Smooth muscle cell (in vitro differentiated cells): ENCODE measurements around the gene SUPT6H. TPM values are rescaled to one million over a fixed set of nuclear protein-coding genes. Genes with fewer than 3 reads are reported as not detected.

Experiments used
- DNase-seq: peaks from one replicate; lab custom pipeline; 2025; ENCODE audit not compliant: unreplicated experiment; lab: John Stamatoyannopoulos, UW
- H2AFZ ChIP-seq: fragments of 200-600 bp; sonication (generic); 2 replicates; pipeline ENCODE4 v1.6.0; 2016; ENCODE audit warnings: antibody characterized with exemption, low read depth, mild to moderate bottlenecking
- H3F3A ChIP-seq: fragments of 200-600 bp; sonication (generic); 2 replicates; pipeline ENCODE4 v1.6.0; 2017; ENCODE audit warnings: antibody characterized with exemption, low read depth
- H3K27ac ChIP-seq: fragments of 200-600 bp; sonication (generic); 2 replicates; pipeline ENCODE4 v1.5.1; 2016; ENCODE audit warnings: low read depth, mild to moderate bottlenecking
- H3K27me3 ChIP-seq: fragments of 200-600 bp; sonication (generic); 2 replicates; pipeline ENCODE4 v1.6.1; 2016; ENCODE audit warnings: low read depth, mild to moderate bottlenecking
- H3K36me3 ChIP-seq: fragments of 200-600 bp; sonication (generic); 2 replicates; pipeline ENCODE4 v1.5.1; 2016; ENCODE audit warnings: low read depth
- H3K4me1 ChIP-seq: fragments of 200-600 bp; sonication (generic); 2 replicates; pipeline ENCODE4 v1.5.1; 2016; ENCODE audit warnings: low read depth
- H3K4me2 ChIP-seq: fragments of 200-600 bp; sonication (generic); 2 replicates; pipeline ENCODE4 v1.6.0; 2016; ENCODE audit warnings: mild to moderate bottlenecking
- H3K4me3 ChIP-seq: fragments of 200-600 bp; sonication (generic); 2 replicates; pipeline ENCODE4 v1.5.1; 2016; ENCODE audit warnings: mild to moderate bottlenecking
- H3K79me2 ChIP-seq: fragments of 200-600 bp; sonication (generic); 2 replicates; pipeline ENCODE4 v1.6.0; 2016; ENCODE audit warnings: low read depth, mild to moderate bottlenecking
- H3K9ac ChIP-seq: fragments of 200-600 bp; sonication (generic); 2 replicates; pipeline ENCODE4 v1.6.0; 2016; ENCODE audit warnings: low read depth
- H3K9me3 ChIP-seq: fragments of 200-600 bp; sonication (generic); replicated peaks from 2 replicates; pipeline ENCODE4 v1.5.1; 2016; ENCODE audit warnings: low read depth
- H4K20me1 ChIP-seq: fragments of 200-600 bp; sonication (generic); 2 replicates; pipeline ENCODE4 v1.6.0; 2016; ENCODE audit warnings: low read depth
- CTCF ChIP-seq: fragments of 200-600 bp; sonication (generic); IDR thresholded peaks from 2 replicates; pipeline ENCODE4 v1.5.1; 2017; ENCODE audit warnings: borderline replicate concordance, mild to moderate bottlenecking, antibody characterized with exemption; ENCODE audit not compliant: insufficient read depth, poor library complexity, severe bottlenecking
- WGBS: methylation state at CpG from one replicate; pipeline ENCODE4 v1.1.7; 2016; ENCODE audit warnings: low lambda C conversion rate; 5-methylcytosine and 5-hydroxymethylcytosine counted together
- polyA plus RNA-seq: library from polyadenylated mRNA; unstranded; fragments of >200 nt; fragmentation: Nextera tagmentation; extraction: Ambion mirVana; gene quantifications from 2 replicates; pipeline ENCODE4 v1.2.1, GENCODE V29; 2016
- total RNA-seq: library from RNA; depleted of rRNA; stranded (reverse); fragments of >200 nt; gene quantifications from 2 replicates; pipeline ENCODE4 v1.2.3, GENCODE V29; 2014

Gene SUPT6H
- total and polyA plus RNA-seq, 2 experiments from 2014 or later = 22.4 to 64.0 TPM

DNA sequence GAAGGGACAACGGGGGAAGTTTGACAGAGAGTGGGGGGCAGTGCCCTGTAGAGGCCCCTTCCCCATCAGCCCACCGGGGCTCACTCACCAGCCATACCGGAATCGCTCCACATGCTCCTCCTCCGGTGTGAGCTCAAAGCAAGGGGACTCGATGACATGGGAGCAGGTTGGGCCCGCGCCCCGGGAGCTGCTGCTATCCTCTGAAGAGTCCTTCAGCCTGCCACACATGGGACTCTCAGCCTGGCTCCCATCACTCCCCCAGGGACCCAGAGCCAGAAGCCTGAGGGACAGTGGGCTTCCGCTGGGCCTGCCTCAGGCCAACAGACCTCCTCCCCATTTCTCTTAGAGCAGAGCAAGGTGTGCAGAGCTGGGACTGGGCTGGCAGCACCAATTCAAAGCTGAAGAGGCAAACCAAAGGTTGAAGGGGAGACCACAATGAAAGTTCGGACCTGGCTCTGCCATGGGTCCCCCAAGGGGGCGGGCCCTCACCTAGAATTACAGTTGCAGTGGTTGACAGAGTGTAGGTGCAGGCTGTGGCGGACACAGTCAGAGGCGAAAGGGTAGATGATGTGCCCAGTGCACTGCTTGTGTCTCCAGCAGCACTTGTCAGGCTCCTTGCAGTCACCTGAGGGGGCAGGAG is 42.3 kb downstream of the SUPT6H start:
- no peak for TF ChIP-seq CTCF
- DNase-seq = no peak
- Histone ChIP-seq H3K4me2 (no peak overlapping the region), H3K27ac (no peak overlapping the region), H3K4me3 (no peak overlapping the region), H3K79me2 (no peaks in the 10 kb centered on the region), H3F3A (no peaks in the 10 kb centered on the region), H3K27me3 (no peaks in the 10 kb centered on the region), H3K36me3 (no peaks in the 10 kb centered on the region), H2AFZ (no peak overlapping the region), H3K4me1 (peaks cover 10% of the 10 kb centered on the region), H3K9me3 (no peaks in the 10 kb centered on the region), H4K20me1 (no peaks in the 10 kb centered on the region), H3K9ac (no peak overlapping the region)
- 96% methylated on average over 10 of the region's 14 CpGs for WGBS

- DNase-seq = no peak
- no peak for TF ChIP-seq CTCF
- Histone ChIP-seq H3K27me3 (no peaks in the 10 kb centered on the region), H3K9me3 (no peaks in the 10 kb centered on the region), H4K20me1 (no peaks in the 10 kb centered on the region), H3K4me1 (peaks cover 12% of the 10 kb centered on the region), H2AFZ (no peak overlapping the region), H3K36me3 (no peaks in the 10 kb centered on the region), H3K4me3 (no peak overlapping the region), H3F3A (no peaks in the 10 kb centered on the region), H3K9ac (no peak overlapping the region), H3K79me2 (no peaks in the 10 kb centered on the region), H3K4me2 (no peak overlapping the region), H3K27ac (no peak overlapping the region)
- 95% methylated on average over 4 of the region's 5 CpGs for WGBS
Measured at GRCh38 chr17:28705074-28705659, 43.2 kb downstream of the SUPT6H start.

- H3K4me1 ChIP-seq = peaks cover 12% of the 10 kb centered on the region
- no peaks in the 10 kb centered on the region for H3K9me3 ChIP-seq
- no peaks in the 10 kb centered on the region for H3F3A ChIP-seq
- H3K79me2 ChIP-seq = no peaks in the 10 kb centered on the region
- no peak overlapping the region for H3K4me2 ChIP-seq
- H3K9ac ChIP-seq = no peak overlapping the region
- H3K27me3 ChIP-seq = no peaks in the 10 kb centered on the region
- no peak for DNase-seq
- no peak overlapping the region for H2AFZ ChIP-seq
- 86% methylated on average over 10 of the region's 10 CpGs for WGBS
- TF ChIP-seq CTCF = no peak
- H3K4me3 ChIP-seq = no peak overlapping the region
- no peaks in the 10 kb centered on the region for H4K20me1 ChIP-seq
- H3K36me3 ChIP-seq = no peaks in the 10 kb centered on the region
- H3K27ac ChIP-seq = no peak overlapping the region
Measured at GRCh38 chr17:28705728-28706334, 43.8 kb downstream of the SUPT6H start.
